SK-N-SH (cell line): ENCODE data around the gene WDFY1. TPM values are rescaled to one million over a fixed set of nuclear protein-coding genes. Genes with fewer than 3 reads are reported as not detected.

ENCODE experiments used
- CTCF ChIA-PET: fragments of 300-600, 350-600 bp; formaldehyde crosslinking; extraction: SDS; loops from one replicate; lab custom pipeline; 2021; lab: Yijun Ruan, JAX
- POLR2A ChIA-PET: fragments of 350-600 bp; sonication (Branson Sonifier 250); formaldehyde crosslinking; extraction: SDS; loops from one replicate; lab custom pipeline; 2020; ENCODE audit warnings: antibody characterized with exemption, inconsistent platforms; lab: Yijun Ruan, JAX
- DNase-seq: peaks from one replicate; pipeline ENCODE4 v3.0.0; 2012
- H2AFZ ChIP-seq: fragments of 200-600 bp; sonication (generic); 2 replicates; pipeline ENCODE4 v1.8.1; 2016; ENCODE audit warnings: antibody characterized with exemption, mild to moderate bottlenecking, low read depth
- H3F3A ChIP-seq: fragments of 200-600 bp; sonication (generic); replicated peaks from 2 replicates; pipeline ENCODE3; 2016; ENCODE audit warnings: antibody characterized with exemption, mild to moderate bottlenecking; ENCODE audit not compliant: insufficient read depth
- H3K27ac ChIP-seq, 2 experiments: fragments of 200-500 bp in 1 of 2; fragments of 200-600 bp in 1 of 2; sonication (Bioruptor generic) in 1 of 2; sonication (generic), shearing (Covaris generic) in 1 of 2; 2 replicates each; pipeline versions ENCODE4 v1.5.1 to v1.6.1; 2014 to 2016; ENCODE audit warnings: low read depth in 2 of 2, inconsistent platforms in 1 of 2, low read length in 1 of 2, mild to moderate bottlenecking in 1 of 2, mixed read lengths in 1 of 2
- H3K27me3 ChIP-seq: fragments of 200-600 bp; sonication (generic), shearing (Covaris generic); 2 replicates; pipeline ENCODE4 v1.6.1; 2016; ENCODE audit warnings: mixed run types; ENCODE audit not compliant: insufficient read depth
- H3K36me3 ChIP-seq, 2 experiments: fragments of 200-500 bp in 1 of 2; fragments of 200-600 bp in 1 of 2; sonication (Bioruptor generic) in 1 of 2; sonication (generic) in 1 of 2; replicated peaks in 1 of 2; 2 replicates each; pipeline versions ENCODE3 to v1.5.1; 2014 to 2016; ENCODE audit warnings: low read length in 1 of 2, mild to moderate bottlenecking in 1 of 2; ENCODE audit not compliant: insufficient read depth in 2 of 2, control insufficient read depth in 1 of 2
- H3K4me1 ChIP-seq, 2 experiments: fragments of 200-500 bp in 1 of 2; fragments of 200-600 bp in 1 of 2; sonication (Bioruptor generic) in 1 of 2; sonication (generic), shearing (Covaris generic) in 1 of 2; 2 replicates each; pipeline versions ENCODE4 v1.5.1 to v1.6.1; 2014 to 2016; ENCODE audit warnings: low read depth in 1 of 2, low read length in 1 of 2, mixed run types in 1 of 2; ENCODE audit not compliant: insufficient read depth in 2 of 2, control insufficient read depth in 1 of 2
- H3K4me2 ChIP-seq: fragments of 200-600 bp; sonication (generic), shearing (Covaris generic); 2 replicates; pipeline ENCODE4 v1.6.1; 2017; ENCODE audit warnings: mixed run types
- H3K4me3 ChIP-seq, 2 experiments: fragments of 200-500 bp in 1 of 2; fragments of 200-600 bp in 1 of 2; sonication (Bioruptor generic) in 1 of 2; sonication (generic), shearing (Covaris generic) in 1 of 2; 2 replicates each; pipeline versions ENCODE4 v1.5.1 to v1.8.1; 2014 to 2016; ENCODE audit warnings: low read depth in 2 of 2, inconsistent platforms in 1 of 2, low read length in 1 of 2, mild to moderate bottlenecking in 1 of 2, mixed read lengths in 1 of 2, moderate library complexity in 1 of 2
- H3K79me2 ChIP-seq: fragments of 200-600 bp; sonication (generic); 2 replicates; pipeline ENCODE4 v1.8.1; 2017; ENCODE audit warnings: mild to moderate bottlenecking; ENCODE audit not compliant: insufficient read depth
- H3K9ac ChIP-seq: fragments of 200-600 bp; sonication (generic); 2 replicates; pipeline ENCODE4 v1.6.1; 2017; ENCODE audit warnings: mixed run types
- H3K9me2 ChIP-seq: fragments of 200-600 bp; sonication (generic); 2 replicates; pipeline ENCODE4 v1.6.1; 2017; ENCODE audit warnings: mixed run types
- H3K9me3 ChIP-seq: fragments of 200-600 bp; sonication (generic); 2 replicates; pipeline ENCODE4 v1.6.1; 2017; ENCODE audit warnings: mixed run types, mild to moderate bottlenecking, moderate library complexity
- H4K20me1 ChIP-seq: fragments of 200-600 bp; sonication (generic); 2 replicates; pipeline ENCODE4 v1.6.1; 2017; ENCODE audit warnings: mild to moderate bottlenecking, mixed run types; ENCODE audit not compliant: insufficient read depth
- EP300 ChIP-seq, 2 experiments: IDR thresholded peaks; 2 replicates each; pipeline versions ENCODE4 v1.4.0 to v1.6.1; 2012; ENCODE audit warnings: borderline replicate concordance in 1 of 2, low read depth in 1 of 2, low read length in 1 of 2
- FOXJ3 ChIP-seq: sonication (generic); formaldehyde crosslinking; IDR thresholded peaks from 2 replicates; pipeline ENCODE4 v1.5.1; 2020; ENCODE audit warnings: mild to moderate bottlenecking, missing genetic modification reagents
- GABPA ChIP-seq: IDR thresholded peaks from 2 replicates; pipeline ENCODE4 v1.4.0; 2012; ENCODE audit warnings: low read depth, mild to moderate bottlenecking
- MXI1 ChIP-seq: IDR thresholded peaks from 2 replicates; pipeline ENCODE4 v1.6.1; 2012; ENCODE audit warnings: mild to moderate bottlenecking, low read depth, low read length, improper control_type of control experiment
- POLR2AphosphoS5 ChIP-seq: IDR thresholded peaks from 2 replicates; pipeline ENCODE4 v1.6.1; 2012; ENCODE audit warnings: low read depth, low read length
- RCOR1 ChIP-seq: fragments of 150-350 bp; IDR thresholded peaks from 2 replicates; pipeline ENCODE4 v1.6.1; 2017; ENCODE audit warnings: antibody characterized with exemption, low read length
- RFX5 ChIP-seq: IDR thresholded peaks from 2 replicates; pipeline ENCODE4 v1.6.1; 2012; ENCODE audit warnings: mild to moderate bottlenecking, improper control_type of control experiment, low read length
- SIN3A ChIP-seq: IDR thresholded peaks from 2 replicates; pipeline ENCODE4 v1.6.1; 2012; ENCODE audit warnings: low read depth, mild to moderate bottlenecking, low read length, moderate library complexity, borderline replicate concordance
- SMC3 ChIP-seq: IDR thresholded peaks from 2 replicates; pipeline ENCODE4 v1.6.1; 2012; ENCODE audit warnings: low read depth, low read length, improper control_type of control experiment
- TAF1 ChIP-seq: IDR thresholded peaks from 2 replicates; pipeline ENCODE4 v1.6.1; 2012; ENCODE audit warnings: low read depth, mild to moderate bottlenecking, low read length, moderate library complexity, borderline replicate concordance
- USF1 ChIP-seq: IDR thresholded peaks from 2 replicates; pipeline ENCODE4 v1.4.0; 2012; ENCODE audit warnings: low read depth, borderline replicate concordance
- USF2 ChIP-seq: fragments of 150-350 bp; IDR thresholded peaks from 2 replicates; pipeline ENCODE4 v1.6.1; 2017; ENCODE audit warnings: antibody characterized with exemption, low read length, low read depth, borderline replicate concordance
- WGBS: methylation state at CpG from one replicate; pipeline ENCODE4 v1.1.6; 2017; ENCODE audit warnings: low lambda C conversion rate; 5-methylcytosine and 5-hydroxymethylcytosine counted together
- polyA plus RNA-seq, 3 experiments: library from polyadenylated mRNA; depleted of rRNA; stranded (reverse); fragments of >200 nt; gene quantifications; 2 replicates each; pipeline ENCODE4 v1.2.3, GENCODE V29; 2012
- TF ChIP-seq, protein P1 (sequence below): IDR thresholded peaks from 2 replicates; pipeline ENCODE4; 2012
- TF ChIP-seq, protein P2 (sequence below): fragments of 150-350 bp; IDR thresholded peaks from 2 replicates; pipeline ENCODE4 v1.6.1; 2016; ENCODE audit warnings: mild to moderate bottlenecking, low read depth, low read length

WDFY1 gene
- polyA plus RNA-seq, 1 of the 3 experiments (the other 2 are of a cell fraction): 21.7 TPM

GRCh38 chr2:223909001-223909741, 36.0 kb downstream of the WDFY1 start:
- ChIA-PET POLR2A (no interaction called here), CTCF (interaction anchor here (1.5 kb wide), 1 partner anchor 61 kb away, joined by 4 read pairs; no protein-coding TSS in a partner anchor)
- TF ChIP-seq USF2 (no peak), RFX5 (no peak), FOXJ3 (no peak), EP300 (IDR thresholded peaks at IDR 0.05; ENCODE audit: borderline replicate concordance in 1 of 2, low read depth in 1 of 2, low read length in 1 of 2) (no peak), RCOR1 (no peak), USF1 (no peak), SMC3 (no peak), POLR2AphosphoS5 (no peak), SIN3A (no peak), MXI1 (no peak), GABPA (no peak), TAF1 (no peak)
- TF ChIP-seq, protein P1, sequence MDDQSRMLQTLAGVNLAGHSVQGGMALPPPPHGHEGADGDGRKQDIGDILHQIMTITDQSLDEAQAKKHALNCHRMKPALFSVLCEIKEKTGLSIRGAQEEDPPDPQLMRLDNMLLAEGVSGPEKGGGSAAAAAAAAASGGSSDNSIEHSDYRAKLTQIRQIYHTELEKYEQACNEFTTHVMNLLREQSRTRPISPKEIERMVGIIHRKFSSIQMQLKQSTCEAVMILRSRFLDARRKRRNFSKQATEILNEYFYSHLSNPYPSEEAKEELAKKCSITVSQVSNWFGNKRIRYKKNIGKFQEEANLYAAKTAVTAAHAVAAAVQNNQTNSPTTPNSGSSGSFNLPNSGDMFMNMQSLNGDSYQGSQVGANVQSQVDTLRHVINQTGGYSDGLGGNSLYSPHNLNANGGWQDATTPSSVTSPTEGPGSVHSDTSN: no peak
- TF ChIP-seq, protein P2, sequence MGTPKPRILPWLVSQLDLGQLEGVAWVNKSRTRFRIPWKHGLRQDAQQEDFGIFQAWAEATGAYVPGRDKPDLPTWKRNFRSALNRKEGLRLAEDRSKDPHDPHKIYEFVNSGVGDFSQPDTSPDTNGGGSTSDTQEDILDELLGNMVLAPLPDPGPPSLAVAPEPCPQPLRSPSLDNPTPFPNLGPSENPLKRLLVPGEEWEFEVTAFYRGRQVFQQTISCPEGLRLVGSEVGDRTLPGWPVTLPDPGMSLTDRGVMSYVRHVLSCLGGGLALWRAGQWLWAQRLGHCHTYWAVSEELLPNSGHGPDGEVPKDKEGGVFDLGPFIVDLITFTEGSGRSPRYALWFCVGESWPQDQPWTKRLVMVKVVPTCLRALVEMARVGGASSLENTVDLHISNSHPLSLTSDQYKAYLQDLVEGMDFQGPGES: no peak
- no peak for DNase-seq
- Histone ChIP-seq H3K36me3 (peaks cover 6 to 39% of the 10 kb centered on the region in 2 experiments), H3F3A (no peaks in the 10 kb centered on the region), H3K4me2 (no peak overlapping the region), H3K4me1 (no peaks in the 10 kb centered on the region; a peak in 1 of 4 replicates), H4K20me1 (peaks cover 17% of the 10 kb centered on the region), H3K9me3 (no peaks in the 10 kb centered on the region), H3K27ac (no peak overlapping the region), H3K79me2 (peaks cover 63% of the 10 kb centered on the region), H3K27me3 (no peaks in the 10 kb centered on the region), H3K9ac (no peak overlapping the region), H3K9me2 (no peaks in the 10 kb centered on the region), H2AFZ (no peak overlapping the region), H3K4me3 (no peak overlapping the region)
- 85% methylated on average over 6 of the region's 7 CpGs for WGBS
